HepG2 (cell line): ENCODE measurements around the gene ST8SIA3. TPM values are rescaled to one million over a fixed set of nuclear protein-coding genes. Genes with fewer than 3 reads are reported as not detected.

Source experiments
- CHCHD3 ChIP-seq: sonication (generic); formaldehyde crosslinking; IDR thresholded peaks from 2 replicates; pipeline ENCODE4 v1.8.0; 2022; ENCODE audit warnings: mild to moderate bottlenecking, missing genetic modification reagents, moderate library complexity
- DNMT1 ChIP-seq: sonication (generic); formaldehyde crosslinking; IDR thresholded peaks from 2 replicates; pipeline ENCODE4 v1.5.1; 2020; ENCODE audit warnings: mild to moderate bottlenecking, missing genetic modification reagents
- GATAD1 ChIP-seq: IDR thresholded peaks from 2 replicates; pipeline ENCODE4 v1.6.1; 2016; ENCODE audit warnings: missing genetic modification reagents, missing compliant biosample characterization
- KDM4B ChIP-seq: sonication (generic); formaldehyde crosslinking; IDR thresholded peaks from 2 replicates; pipeline ENCODE4 v1.4.0; 2020; ENCODE audit warnings: missing genetic modification reagents
- SP5 ChIP-seq: IDR thresholded peaks from 2 replicates; pipeline ENCODE4 v1.6.1; 2016; ENCODE audit warnings: low read depth, borderline replicate concordance
- TFDP1 ChIP-seq: IDR thresholded peaks from 2 replicates; pipeline ENCODE4 v1.6.1; 2016; ENCODE audit warnings: missing compliant biosample characterization, missing genetic modification reagents, borderline replicate concordance
- ZMAT3 ChIP-seq: sonication (generic); formaldehyde crosslinking; conservative IDR thresholded peaks from 2 replicates; pipeline ENCODE4 v1.7.0; 2021; ENCODE audit warnings: missing genetic modification reagents
- ZNF512B ChIP-seq: sonication (generic); formaldehyde crosslinking; IDR thresholded peaks from 2 replicates; pipeline ENCODE4 v1.5.1; 2020; ENCODE audit warnings: missing genetic modification reagents, mild to moderate bottlenecking, borderline replicate concordance
- ZNF749 ChIP-seq: sonication (generic); formaldehyde crosslinking; IDR thresholded peaks from 2 replicates; pipeline ENCODE4 v1.8.0; 2022; ENCODE audit warnings: mild to moderate bottlenecking, missing genetic modification reagents, moderate library complexity, borderline replicate concordance
- ZSCAN21 ChIP-seq: sonication (generic); formaldehyde crosslinking; IDR thresholded peaks from 2 replicates; pipeline ENCODE4 v1.8.0; 2022; ENCODE audit warnings: mild to moderate bottlenecking, missing genetic modification reagents, moderate library complexity, borderline replicate concordance
- polyA plus RNA-seq, 8 experiments: library from polyadenylated mRNA; depleted of rRNA in 3 of 8; stranded (reverse) in 7 of 8; unstranded in 1 of 8; fragments of >200 nt; fragmentation: Illumina TruSeq in 4 of 8; extraction: Trizol in 4 of 8; gene quantifications; 2 replicates each; pipeline versions ENCODE4 v1.2.1 to v1.2.3, GENCODE V29; 2011 to 2016; ENCODE audit warnings: low read depth in 4 of 8, missing spikeins in 1 of 8, mixed read lengths in 1 of 8; ENCODE audit not compliant: insufficient read depth in 1 of 8
- total RNA-seq, 5 experiments: library from RNA; depleted of rRNA; stranded (reverse); fragments of >200 nt; fragmentation: Illumina TruSeq; extraction: Trizol; gene quantifications; 2 replicates each; pipeline ENCODE4 v1.2.3, GENCODE V29; 2016; ENCODE audit warnings: low read depth in 1 of 5
- TF ChIP-seq, protein P1 (sequence below), 2 experiments: fragments of 450-650 bp in 1 of 2; sonication (generic) in 1 of 2; formaldehyde crosslinking in 1 of 2; IDR thresholded peaks; 2 replicates each; pipeline versions ENCODE4 v1.6.1 to v1.8.0; 2016 to 2022; ENCODE audit warnings: antibody characterized with exemption in 1 of 2, mild to moderate bottlenecking in 1 of 2, missing genetic modification reagents in 1 of 2
- TF ChIP-seq, protein P2 (sequence below): sonication (generic); formaldehyde crosslinking; IDR thresholded peaks from 2 replicates; pipeline ENCODE4 v1.5.1; 2020; ENCODE audit warnings: missing genetic modification reagents, mild to moderate bottlenecking, borderline replicate concordance
- TF ChIP-seq, protein P3 (sequence below): sonication (generic); formaldehyde crosslinking; IDR thresholded peaks from 2 replicates; pipeline ENCODE4 v1.4.0; 2020; ENCODE audit warnings: missing genetic modification reagents, borderline replicate concordance

The ST8SIA3 gene
- total and polyA plus RNA-seq, 2 of the 13 experiments (the other 11 are each of a cell fraction or from before 2014, with no cell fraction given), result not detected

DNA sequence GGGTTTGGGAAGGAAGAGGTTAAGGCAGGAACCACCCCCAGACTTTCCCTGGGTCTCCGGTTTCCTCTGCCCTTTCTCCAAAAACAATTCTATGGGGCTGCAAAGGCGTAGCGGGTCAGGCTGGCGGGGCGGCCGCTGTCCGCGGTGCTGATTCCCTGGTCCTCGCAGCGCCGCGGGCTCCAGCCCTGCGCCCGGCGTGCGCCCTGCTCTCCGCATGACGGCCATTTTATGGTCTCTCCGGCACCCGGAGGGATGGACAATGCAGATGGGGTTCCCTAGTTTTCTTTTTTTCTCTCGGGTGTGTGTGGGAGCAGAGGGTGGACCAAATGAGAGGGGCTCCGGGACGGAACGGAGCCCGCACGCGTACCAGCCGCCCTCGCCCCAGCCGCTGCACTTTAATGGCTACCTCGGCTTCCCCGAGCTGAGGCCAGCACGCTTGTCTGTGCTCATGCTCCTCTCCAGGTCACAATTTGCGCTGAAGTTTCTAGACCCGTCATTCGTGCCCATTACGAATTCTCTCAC, 1.6 kb downstream of the ST8SIA3 start (continued):
- TF ChIP-seq, protein P1, sequence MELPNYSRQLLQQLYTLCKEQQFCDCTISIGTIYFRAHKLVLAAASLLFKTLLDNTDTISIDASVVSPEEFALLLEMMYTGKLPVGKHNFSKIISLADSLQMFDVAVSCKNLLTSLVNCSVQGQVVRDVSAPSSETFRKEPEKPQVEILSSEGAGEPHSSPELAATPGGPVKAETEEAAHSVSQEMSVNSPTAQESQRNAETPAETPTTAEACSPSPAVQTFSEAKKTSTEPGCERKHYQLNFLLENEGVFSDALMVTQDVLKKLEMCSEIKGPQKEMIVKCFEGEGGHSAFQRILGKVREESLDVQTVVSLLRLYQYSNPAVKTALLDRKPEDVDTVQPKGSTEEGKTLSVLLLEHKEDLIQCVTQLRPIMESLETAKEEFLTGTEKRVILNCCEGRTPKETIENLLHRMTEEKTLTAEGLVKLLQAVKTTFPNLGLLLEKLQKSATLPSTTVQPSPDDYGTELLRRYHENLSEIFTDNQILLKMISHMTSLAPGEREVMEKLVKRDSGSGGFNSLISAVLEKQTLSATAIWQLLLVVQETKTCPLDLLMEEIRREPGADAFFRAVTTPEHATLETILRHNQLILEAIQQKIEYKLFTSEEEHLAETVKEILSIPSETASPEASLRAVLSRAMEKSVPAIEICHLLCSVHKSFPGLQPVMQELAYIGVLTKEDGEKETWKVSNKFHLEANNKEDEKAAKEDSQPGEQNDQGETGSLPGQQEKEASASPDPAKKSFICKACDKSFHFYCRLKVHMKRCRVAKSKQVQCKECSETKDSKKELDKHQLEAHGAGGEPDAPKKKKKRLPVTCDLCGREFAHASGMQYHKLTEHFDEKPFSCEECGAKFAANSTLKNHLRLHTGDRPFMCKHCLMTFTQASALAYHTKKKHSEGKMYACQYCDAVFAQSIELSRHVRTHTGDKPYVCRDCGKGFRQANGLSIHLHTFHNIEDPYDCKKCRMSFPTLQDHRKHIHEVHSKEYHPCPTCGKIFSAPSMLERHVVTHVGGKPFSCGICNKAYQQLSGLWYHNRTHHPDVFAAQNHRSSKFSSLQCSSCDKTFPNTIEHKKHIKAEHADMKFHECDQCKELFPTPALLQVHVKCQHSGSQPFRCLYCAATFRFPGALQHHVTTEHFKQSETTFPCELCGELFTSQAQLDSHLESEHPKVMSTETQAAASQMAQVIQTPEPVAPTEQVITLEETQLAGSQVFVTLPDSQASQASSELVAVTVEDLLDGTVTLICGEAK (IDR thresholded peaks at IDR 0.05), result no peak
- TF ChIP-seq, protein P1 (CRISPR knock-in tag; IDR thresholded peaks at IDR 0.05), result peak; percentile 62; the same call in 1 of the 2 replicates
- TF ChIP-seq TFDP1 (CRISPR knock-in tag), result no peak
- TF ChIP-seq, protein P2, sequence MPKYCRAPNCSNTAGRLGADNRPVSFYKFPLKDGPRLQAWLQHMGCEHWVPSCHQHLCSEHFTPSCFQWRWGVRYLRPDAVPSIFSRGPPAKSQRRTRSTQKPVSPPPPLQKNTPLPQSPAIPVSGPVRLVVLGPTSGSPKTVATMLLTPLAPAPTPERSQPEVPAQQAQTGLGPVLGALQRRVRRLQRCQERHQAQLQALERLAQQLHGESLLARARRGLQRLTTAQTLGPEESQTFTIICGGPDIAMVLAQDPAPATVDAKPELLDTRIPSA (CRISPR knock-in tag), result no peak
- TF ChIP-seq ZSCAN21, result peak; percentile 73
- no peak for TF ChIP-seq ZNF512B (CRISPR knock-in tag)
- TF ChIP-seq ZNF749, result peak; percentile 62; the same call in 1 of the 2 replicates
- TF ChIP-seq GATAD1 (CRISPR knock-in tag), result no peak
- no peak for TF ChIP-seq KDM4B (CRISPR knock-in tag)
- no peak for TF ChIP-seq SP5 (CRISPR knock-in tag)
- TF ChIP-seq ZMAT3, result peak; percentile 75; the same call in 1 of the 2 replicates
- no peak for TF ChIP-seq CHCHD3 (CRISPR knock-in tag)
- TF ChIP-seq DNMT1 (CRISPR knock-in tag), result no peak
- TF ChIP-seq, protein P3, sequence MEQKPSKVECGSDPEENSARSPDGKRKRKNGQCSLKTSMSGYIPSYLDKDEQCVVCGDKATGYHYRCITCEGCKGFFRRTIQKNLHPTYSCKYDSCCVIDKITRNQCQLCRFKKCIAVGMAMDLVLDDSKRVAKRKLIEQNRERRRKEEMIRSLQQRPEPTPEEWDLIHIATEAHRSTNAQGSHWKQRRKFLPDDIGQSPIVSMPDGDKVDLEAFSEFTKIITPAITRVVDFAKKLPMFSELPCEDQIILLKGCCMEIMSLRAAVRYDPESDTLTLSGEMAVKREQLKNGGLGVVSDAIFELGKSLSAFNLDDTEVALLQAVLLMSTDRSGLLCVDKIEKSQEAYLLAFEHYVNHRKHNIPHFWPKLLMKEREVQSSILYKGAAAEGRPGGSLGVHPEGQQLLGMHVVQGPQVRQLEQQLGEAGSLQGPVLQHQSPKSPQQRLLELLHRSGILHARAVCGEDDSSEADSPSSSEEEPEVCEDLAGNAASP (CRISPR knock-in tag), result 0 out of 2 replicates have a peak, but pooled peaks have one; percentile 24
